Vagina (tissue), 2 donors: Measurements from ENCODE around the gene SCN10A.

Experiments
- CTCF ChIP-seq, 3 experiments: fragments of 450-650 bp in 2 of 3; fragments of 200-600 bp in 1 of 3; sonication (generic) in 1 of 3; IDR thresholded peaks; one replicate each; pipeline ENCODE4 v1.5.1; 2017 to 2019; ENCODE audit warnings: antibody characterized with exemption in 3 of 3, mild to moderate bottlenecking in 2 of 3, moderate library complexity in 2 of 3
- POLR2A ChIP-seq, 2 donors: fragments of 450-650 bp; IDR thresholded peaks; one replicate each; pipeline ENCODE4 v1.6.1; 2017; ENCODE audit warnings: antibody characterized with exemption in 2 of 2, mild to moderate bottlenecking in 2 of 2, moderate library complexity in 2 of 2

- TF ChIP-seq POLR2A (IDR thresholded peaks at IDR 0.05) (no peak), CTCF (IDR thresholded peaks at IDR 0.05) (no peak)
Measured at GRCh38 chr3:38720465-38720864, 95.6 kb downstream of the SCN10A start.
